ENCODE results near the gene ATP6V0E1. TPM values are rescaled to one million over a fixed set of nuclear protein-coding genes. Genes with fewer than 3 reads are reported as not detected.
"Not testable (repeated sequence)": the region's sequence is repeated elsewhere in the genome, so short reads cannot be mapped to it uniquely, and the experiment has no call there.

The ATP6V0E1 gene
- total RNA-seq, 1 donor from 2014 or later = 95.3 TPM

GRCh38 chr5:173028811-173029327 is 45.3 kb downstream of the ATP6V0E1 start:
- H3K4me1 Mint-ChIP-seq (ENCODE audit: low read depth, unreplicated experiment) = peaks cover 2% of the 10 kb centered on the region
- H3K36me3 Mint-ChIP-seq (ENCODE audit: unreplicated experiment) = no peaks in the 10 kb centered on the region
- DNase-seq = no peak
- no peak for TF ChIP-seq CTCF (IDR thresholded peaks at IDR 0.05; ENCODE audit: partially characterized antibody, unreplicated experiment)
- no peaks in the 10 kb centered on the region for H3K27me3 Mint-ChIP-seq (ENCODE audit: unreplicated experiment)
- no peak overlapping the region for H3K4me3 Mint-ChIP-seq (ENCODE audit: unreplicated experiment)
- no peak overlapping the region for H3K27ac Mint-ChIP-seq (ENCODE audit: unreplicated experiment)
- H3K9me3 Mint-ChIP-seq (ENCODE audit: unreplicated experiment) = no peaks in the 10 kb centered on the region

- H3K27me3 Mint-ChIP-seq (ENCODE audit: unreplicated experiment) = no peaks in the 10 kb centered on the region
- H3K4me1 Mint-ChIP-seq (ENCODE audit: low read depth, unreplicated experiment) = no peaks in the 10 kb centered on the region
- no peak for DNase-seq
- H3K27ac Mint-ChIP-seq (ENCODE audit: unreplicated experiment) = no peak overlapping the region
- no peak for TF ChIP-seq CTCF (IDR thresholded peaks at IDR 0.05; ENCODE audit: partially characterized antibody, unreplicated experiment)
- peaks cover under 1% of the 10 kb centered on the region for H3K9me3 Mint-ChIP-seq (ENCODE audit: unreplicated experiment)
- no peaks in the 10 kb centered on the region for H3K36me3 Mint-ChIP-seq (ENCODE audit: unreplicated experiment)
- no peak overlapping the region for H3K4me3 Mint-ChIP-seq (ENCODE audit: unreplicated experiment)
Observed at GRCh38 chr5:173029499-173029921, 45.9 kb downstream of the ATP6V0E1 start.

GRCh38 chr5:173032096-173032495 is 48.5 kb downstream of the ATP6V0E1 start:
- H3K27ac Mint-ChIP-seq (ENCODE audit: unreplicated experiment); H3K36me3 Mint-ChIP-seq (ENCODE audit: unreplicated experiment): not testable (repeated sequence)

GRCh38 chr5:173032730-173033129 is 49.2 kb downstream of the ATP6V0E1 start:
- Mint-ChIP-seq H3K27me3 (ENCODE audit: unreplicated experiment) (no peaks in the 10 kb centered on the region), H3K27ac (ENCODE audit: unreplicated experiment) (no peak overlapping the region), H3K4me3 (ENCODE audit: unreplicated experiment) (no peak overlapping the region), H3K36me3 (ENCODE audit: unreplicated experiment) (no peaks in the 10 kb centered on the region), H3K4me1 (ENCODE audit: low read depth, unreplicated experiment) (no peaks in the 10 kb centered on the region), H3K9me3 (ENCODE audit: unreplicated experiment) (peaks cover 1% of the 10 kb centered on the region)
- TF ChIP-seq CTCF (IDR thresholded peaks at IDR 0.05; ENCODE audit: partially characterized antibody, unreplicated experiment) = no peak
- no peak for DNase-seq

More at GRCh38 chr5:173032096-173032495, 48.5 kb downstream of the ATP6V0E1 start:
- not testable (repeated sequence) for H3K4me3 Mint-ChIP-seq (ENCODE audit: unreplicated experiment); H3K27me3 Mint-ChIP-seq (ENCODE audit: unreplicated experiment); DNase-seq; H3K4me1 Mint-ChIP-seq (ENCODE audit: low read depth, unreplicated experiment); H3K9me3 Mint-ChIP-seq (ENCODE audit: unreplicated experiment)

GRCh38 chr5:173033923-173034322 is 50.4 kb downstream of the ATP6V0E1 start:
- TF ChIP-seq CTCF (IDR thresholded peaks at IDR 0.05; ENCODE audit: partially characterized antibody, unreplicated experiment) = no peak
- Mint-ChIP-seq H3K4me3 (ENCODE audit: unreplicated experiment) (no peak overlapping the region), H3K9me3 (ENCODE audit: unreplicated experiment) (peaks cover 1% of the 10 kb centered on the region), H3K27me3 (ENCODE audit: unreplicated experiment) (no peaks in the 10 kb centered on the region), H3K4me1 (ENCODE audit: low read depth, unreplicated experiment) (no peaks in the 10 kb centered on the region), H3K36me3 (ENCODE audit: unreplicated experiment) (no peaks in the 10 kb centered on the region), H3K27ac (ENCODE audit: unreplicated experiment) (no peak overlapping the region)
- DNase-seq = no peak
